ENCODE results near the gene AMPH.
"Not testable (repeated sequence)": the region's sequence is repeated elsewhere in the genome, so short reads cannot be mapped to it uniquely, and the experiment has no call there.

DNA sequence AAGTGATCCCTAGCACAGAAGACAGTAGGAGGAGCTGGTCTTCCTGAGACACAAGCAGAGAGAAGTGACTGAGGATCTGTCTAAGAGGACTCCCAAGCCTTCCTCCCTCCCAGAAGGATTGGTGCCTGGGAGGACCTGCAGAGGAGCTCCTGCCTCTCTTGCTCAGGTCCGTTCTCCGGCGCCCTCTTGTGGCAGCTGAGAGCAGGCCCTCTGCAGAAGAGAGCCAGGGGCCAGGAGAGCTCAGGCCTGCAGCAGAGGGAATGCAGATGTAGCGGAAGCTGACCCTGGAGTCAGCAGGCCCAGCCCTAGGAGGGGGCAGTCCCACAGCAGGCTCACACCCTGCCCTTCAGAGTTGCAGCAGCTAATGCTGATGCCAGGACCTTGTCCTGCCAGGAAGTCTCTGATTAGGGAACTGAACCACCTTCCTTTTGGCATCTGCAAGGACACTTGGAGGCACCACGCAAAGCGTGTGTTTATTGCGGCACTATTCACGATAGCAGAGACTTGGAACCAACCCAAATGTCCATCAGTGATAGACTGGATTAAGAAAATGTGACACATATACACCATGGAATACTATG, 276.8 kb downstream of the AMPH start:
- TF ChIP-seq, protein P1, sequence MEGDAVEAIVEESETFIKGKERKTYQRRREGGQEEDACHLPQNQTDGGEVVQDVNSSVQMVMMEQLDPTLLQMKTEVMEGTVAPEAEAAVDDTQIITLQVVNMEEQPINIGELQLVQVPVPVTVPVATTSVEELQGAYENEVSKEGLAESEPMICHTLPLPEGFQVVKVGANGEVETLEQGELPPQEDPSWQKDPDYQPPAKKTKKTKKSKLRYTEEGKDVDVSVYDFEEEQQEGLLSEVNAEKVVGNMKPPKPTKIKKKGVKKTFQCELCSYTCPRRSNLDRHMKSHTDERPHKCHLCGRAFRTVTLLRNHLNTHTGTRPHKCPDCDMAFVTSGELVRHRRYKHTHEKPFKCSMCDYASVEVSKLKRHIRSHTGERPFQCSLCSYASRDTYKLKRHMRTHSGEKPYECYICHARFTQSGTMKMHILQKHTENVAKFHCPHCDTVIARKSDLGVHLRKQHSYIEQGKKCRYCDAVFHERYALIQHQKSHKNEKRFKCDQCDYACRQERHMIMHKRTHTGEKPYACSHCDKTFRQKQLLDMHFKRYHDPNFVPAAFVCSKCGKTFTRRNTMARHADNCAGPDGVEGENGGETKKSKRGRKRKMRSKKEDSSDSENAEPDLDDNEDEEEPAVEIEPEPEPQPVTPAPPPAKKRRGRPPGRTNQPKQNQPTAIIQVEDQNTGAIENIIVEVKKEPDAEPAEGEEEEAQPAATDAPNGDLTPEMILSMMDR (IDR thresholded peaks at IDR 0.05), result not testable (repeated sequence)
- TF ChIP-seq POLR2A (IDR thresholded peaks at IDR 0.05), result not testable (repeated sequence)

Data from uterus (tissue), 2 donors.